Stimulated activated CD4-positive, alpha-beta T cell treated with anti-CD3 and anti-CD28 coated beads, Interleukin-1b, Interleukin-23, amount 100 ng/mL, for 4 hours (primary cell): ENCODE measurements around the gene IGF2.

Source experiments
- DNase-seq, 2 donors: peaks; one replicate each; pipeline ENCODE4 v3.0.0-alpha.2; 2020; ENCODE audit warnings: low read depth in 2 of 2

IGF2 gene

DNA sequence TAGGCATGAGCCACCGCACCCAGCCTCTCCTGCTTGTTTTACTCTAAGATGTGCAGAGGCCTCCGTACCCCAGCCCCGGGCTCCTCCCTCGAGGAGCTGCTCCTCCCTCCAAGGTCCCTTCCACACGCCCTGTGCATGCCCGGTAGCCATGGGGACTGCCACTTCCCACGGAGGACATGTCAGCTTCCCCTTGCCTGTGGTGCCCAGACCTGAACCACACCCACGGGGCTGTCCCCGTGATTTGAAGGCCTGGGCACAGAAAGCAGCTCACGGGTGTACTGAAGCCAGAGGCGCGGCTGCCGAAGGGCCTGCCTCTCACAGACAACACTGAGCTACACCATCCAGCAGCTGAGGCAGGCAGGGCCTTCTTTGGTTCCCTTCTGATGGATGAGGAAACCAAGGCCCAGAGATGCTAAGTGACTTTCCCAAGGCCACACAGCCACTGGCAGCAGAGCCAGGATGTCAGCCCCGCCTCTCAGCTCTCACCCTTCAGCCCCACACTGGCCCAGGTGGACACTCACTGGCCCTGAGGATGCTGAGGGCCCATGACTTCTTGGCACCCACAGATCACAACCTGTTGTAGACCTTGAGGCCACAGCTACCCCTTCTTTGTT, 14.5 kb upstream of the IGF2 start:
- no peak for DNase-seq

DNA sequence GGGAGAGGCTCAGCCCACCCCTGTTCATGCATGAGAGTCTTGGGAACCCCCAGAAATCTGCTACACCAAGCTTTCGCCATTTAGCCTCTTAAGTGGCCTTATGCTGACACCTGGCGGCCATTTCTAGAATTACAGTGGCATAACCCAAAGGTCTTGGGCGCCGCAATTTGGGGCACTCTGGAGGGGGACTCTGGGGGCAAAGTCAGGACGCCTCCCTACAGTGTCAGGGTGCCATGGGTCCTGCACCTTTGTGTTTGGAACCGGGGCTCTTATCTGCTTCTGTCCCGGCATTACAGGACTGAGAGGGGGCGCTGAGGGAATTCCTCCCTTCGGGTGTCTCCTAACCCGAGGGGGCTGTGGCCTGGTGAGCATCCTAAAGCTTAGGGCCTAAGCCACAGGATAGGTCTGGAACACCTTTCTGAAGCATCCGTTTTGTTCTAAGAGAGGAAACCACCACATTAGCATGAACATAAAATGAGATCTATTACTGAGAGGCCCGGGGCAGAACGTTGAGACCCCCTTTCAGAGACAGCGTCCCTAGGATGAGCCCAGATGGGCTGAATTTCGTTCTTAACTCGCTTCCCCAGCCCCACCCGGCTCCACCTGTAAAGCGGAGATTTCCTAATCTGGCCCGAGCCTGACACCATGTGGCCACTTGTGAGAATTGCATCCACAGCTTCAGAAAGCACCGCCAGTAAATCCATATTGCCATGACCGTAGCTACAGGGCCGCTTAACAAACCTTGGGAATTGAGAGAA, 12.5 kb upstream of the IGF2 start:
- peak; percentile 69 to 78 for DNase-seq

- DNase-seq: no peak
Observed at GRCh38 chr11:2149864-2150847, 11.0 kb upstream of the IGF2 start.

DNA sequence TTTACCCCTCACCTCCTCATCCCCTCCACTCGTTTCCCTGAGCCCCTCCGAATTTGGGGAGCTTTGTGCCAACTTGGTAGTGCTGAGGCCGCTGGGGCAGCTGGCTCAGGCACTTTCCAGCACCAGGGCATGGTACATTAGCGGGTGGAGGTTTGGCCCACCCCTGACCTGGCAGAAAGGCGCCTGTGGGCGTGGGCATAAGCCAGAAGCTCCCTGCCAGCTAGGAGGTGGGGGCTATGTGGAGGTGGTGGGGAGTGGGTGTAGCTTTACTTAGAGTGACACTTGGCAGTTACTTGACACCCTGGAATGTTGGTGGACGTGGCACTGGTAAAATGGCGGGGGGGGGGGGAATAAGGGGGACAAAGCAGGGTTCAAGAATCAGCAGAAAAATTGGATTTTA, 10.3 kb upstream of the IGF2 start:
- no peak for DNase-seq

DNA sequence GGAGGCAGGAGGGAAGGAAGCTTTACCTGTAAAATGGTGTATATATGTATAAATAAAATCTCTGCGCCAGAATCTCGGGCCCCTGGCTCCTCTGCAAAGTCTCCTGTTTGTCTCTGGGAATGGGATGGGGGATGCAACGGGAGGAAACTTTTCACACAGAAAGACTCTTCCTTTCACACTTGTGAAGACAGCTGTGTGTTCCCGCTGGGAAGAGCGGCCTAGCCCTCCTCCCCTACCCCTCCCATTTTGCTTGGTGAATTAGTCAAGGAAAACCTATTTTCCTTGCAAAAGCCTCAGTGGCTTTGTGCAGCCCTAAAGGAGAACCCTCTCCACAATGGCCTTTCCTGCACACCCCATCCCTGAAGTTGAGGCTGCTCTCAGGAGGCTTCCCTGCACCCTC, 9.4 kb upstream of the IGF2 start:
- no peak for DNase-seq

GRCh38 chr11:2147391-2147790, 8.2 kb upstream of the IGF2 start:
- DNase-seq: no peak

- no peak for DNase-seq
Observed at GRCh38 chr11:2146051-2146450, 6.9 kb upstream of the IGF2 start.

- no peak for DNase-seq
Observed at GRCh38 chr11:2144544-2145248, 5.5 kb upstream of the IGF2 start.

GRCh38 chr11:2143799-2144543, 4.8 kb upstream of the IGF2 start:
- DNase-seq: no peak

- DNase-seq: no peak
Observed at GRCh38 chr11:2143477-2143798, 4.2 kb upstream of the IGF2 start.

DNA sequence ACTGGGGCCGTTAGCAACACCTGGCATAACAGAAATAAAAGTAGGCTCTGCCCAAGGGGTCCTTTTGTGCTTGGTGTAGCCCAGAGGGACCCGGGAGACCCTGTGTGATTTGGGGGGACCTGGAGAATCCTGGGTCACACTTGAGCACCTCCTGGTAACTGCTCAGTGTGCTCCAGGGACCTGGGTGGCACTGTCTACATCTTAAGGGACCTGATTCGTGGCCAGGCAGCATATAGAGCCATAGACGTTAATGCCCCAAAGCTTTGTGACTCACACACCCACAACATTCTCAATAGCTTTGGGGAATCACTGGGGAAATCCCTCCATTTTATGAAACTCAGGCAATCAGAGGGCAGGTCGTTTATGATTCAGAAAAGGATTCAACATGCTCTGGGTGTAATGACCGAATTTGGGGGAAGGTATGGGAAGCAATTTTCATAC, 3.6 kb upstream of the IGF2 start:
- DNase-seq: peak in 1 of 2 donors; percentile 29

- DNase-seq: no peak
Observed at GRCh38 chr11:2142300-2142759, 3.1 kb upstream of the IGF2 start.

- no peak for DNase-seq
Observed at GRCh38 chr11:2140411-2141400, 1.5 kb upstream of the IGF2 start.

DNA sequence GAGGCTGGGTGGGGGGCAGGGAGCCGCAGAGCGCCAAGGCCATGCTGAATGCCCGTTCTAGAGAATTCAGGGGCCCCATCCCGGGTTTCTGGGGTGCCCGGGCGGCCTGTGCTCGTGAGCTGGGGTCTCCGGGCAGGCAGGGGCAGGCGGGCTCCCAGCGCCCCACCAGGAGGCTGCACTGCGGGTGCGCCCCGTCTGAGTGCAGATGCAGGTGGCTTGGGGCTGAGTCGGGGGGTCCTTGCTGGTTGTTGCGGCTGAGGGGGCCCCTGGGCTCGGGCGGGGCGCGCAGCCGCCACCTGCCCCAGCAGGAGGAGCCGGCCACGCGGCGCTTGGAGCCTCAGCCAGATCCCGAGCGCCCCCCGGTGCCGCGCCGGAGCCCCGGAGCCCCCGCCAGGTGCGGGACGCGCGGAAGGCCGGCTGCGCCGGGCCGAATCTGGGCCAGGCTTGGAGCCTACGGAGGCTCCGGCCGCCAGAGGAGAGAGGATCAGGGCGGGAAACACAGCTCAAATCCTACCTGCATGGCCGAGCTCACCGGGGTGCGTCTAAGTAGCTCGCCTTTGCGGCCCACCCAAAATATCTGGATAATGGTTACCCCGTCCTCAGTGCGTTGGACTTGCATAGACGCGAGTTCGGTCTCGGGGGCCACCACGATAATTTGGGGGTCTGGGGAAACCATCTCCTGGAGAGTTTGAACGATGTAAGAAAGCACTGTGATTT, 590 bp upstream of the IGF2 start:
- no peak for DNase-seq

- DNase-seq: peak in 1 of 2 donors; percentile 29
Observed at GRCh38 chr11:2138431-2139122, 612 bp downstream of the IGF2 start.

GRCh38 chr11:2138068-2138430, 1.1 kb downstream of the IGF2 start:
- DNase-seq: no peak

- no peak for DNase-seq
Observed at GRCh38 chr11:2137202-2138067, 1.8 kb downstream of the IGF2 start.

GRCh38 chr11:2136952-2137201, 2.3 kb downstream of the IGF2 start:
- no peak for DNase-seq
